DOHH2 (cell line): Measurements from ENCODE around the gene DSCAML1.

Source experiments
- H3F3A ChIP-seq: fragments of 200-600 bp; sonication (generic), shearing (Covaris generic); 2 replicates; pipeline ENCODE4 v1.6.0; 2016; ENCODE audit warnings: antibody characterized with exemption, mild to moderate bottlenecking; ENCODE audit not compliant: control insufficient read depth, insufficient read depth
- H3K27ac ChIP-seq: fragments of 200-600 bp; sonication (generic); 2 replicates; pipeline ENCODE4 v1.5.1; 2014; ENCODE audit warnings: low read depth, mild to moderate bottlenecking, low read length, moderate library complexity
- H3K27me3 ChIP-seq: fragments of 200-600 bp; sonication (generic); 2 replicates; pipeline ENCODE4 v1.6.1; 2014; ENCODE audit warnings: mild to moderate bottlenecking, low read length, mixed read lengths; ENCODE audit not compliant: control insufficient read depth
- H3K36me3 ChIP-seq: fragments of 200-600 bp; sonication (generic); 2 replicates; pipeline ENCODE4 v1.6.1; 2014; ENCODE audit warnings: mild to moderate bottlenecking, low read length, moderate library complexity, mixed read lengths; ENCODE audit not compliant: control insufficient read depth
- H3K4me1 ChIP-seq: fragments of 200-600 bp; sonication (generic); 2 replicates; pipeline ENCODE4 v1.6.1; 2014; ENCODE audit warnings: mild to moderate bottlenecking, low read length, mixed read lengths; ENCODE audit not compliant: control insufficient read depth
- H3K4me2 ChIP-seq: fragments of 200-600 bp; sonication (generic); 2 replicates; pipeline ENCODE4 v1.6.0; 2014; ENCODE audit warnings: mild to moderate bottlenecking, low read length, moderate library complexity
- H3K4me3 ChIP-seq: fragments of 200-600 bp; sonication (generic); 2 replicates; pipeline ENCODE4 v1.5.1; 2014; ENCODE audit warnings: mild to moderate bottlenecking, low read length, mixed read lengths
- H3K79me2 ChIP-seq: fragments of 200-600 bp; sonication (generic); 2 replicates; pipeline ENCODE4 v1.6.1; 2014; ENCODE audit warnings: mild to moderate bottlenecking, low read length, mixed read lengths; ENCODE audit not compliant: control insufficient read depth
- H3K9me2 ChIP-seq: fragments of 200-600 bp; sonication (generic); replicated peaks from 2 replicates; pipeline ENCODE4 v1.6.1; 2014; ENCODE audit warnings: mild to moderate bottlenecking, low read length, mixed read lengths; ENCODE audit not compliant: control insufficient read depth
- H3K9me3 ChIP-seq: fragments of 200-600 bp; sonication (generic); 2 replicates; pipeline ENCODE4 v1.6.1; 2014; ENCODE audit warnings: antibody characterized with exemption, low read length, mixed read lengths; ENCODE audit not compliant: control insufficient read depth, insufficient read depth
- H4K20me1 ChIP-seq: fragments of 200-600 bp; sonication (generic); 2 replicates; pipeline ENCODE4 v1.6.0; 2014; ENCODE audit warnings: low read depth, mild to moderate bottlenecking, antibody characterized with exemption, low read length, moderate library complexity; ENCODE audit not compliant: control insufficient read depth, insufficient read depth
- EZH2phosphoT487 ChIP-seq: fragments of 200-600 bp; sonication (generic); IDR thresholded peaks from 2 replicates; pipeline ENCODE4 v1.6.1; 2017; ENCODE audit warnings: borderline replicate concordance, mild to moderate bottlenecking, antibody characterized with exemption, low read length, moderate library complexity, mixed read lengths
- TF ChIP-seq, protein P1 (sequence below): fragments of 200-600 bp; sonication (generic); IDR thresholded peaks from one replicate; pipeline ENCODE4 v1.5.1; 2014; ENCODE audit warnings: antibody characterized with exemption, mild to moderate bottlenecking, low read depth, low read length; ENCODE audit not compliant: poor library complexity, severe bottlenecking

Gene DSCAML1

GRCh38 chr11:117437791-117438130, 359.3 kb downstream of the DSCAML1 start:
- Histone ChIP-seq H3K27ac (no peak overlapping the region), H3K79me2 (no peaks in the 10 kb centered on the region), H3K4me2 (no peak overlapping the region), H3K27me3 (0 out of 2 replicates have a peak, but pooled peaks cover 5% of the 10 kb centered on the region), H3K9me2 (no peaks in the 10 kb centered on the region), H3K36me3 (no peaks in the 10 kb centered on the region), H4K20me1 (no peaks in the 10 kb centered on the region), H3K9me3 (no peaks in the 10 kb centered on the region), H3F3A (no peaks in the 10 kb centered on the region), H3K4me1 (no peaks in the 10 kb centered on the region), H3K4me3 (no peak overlapping the region)
- TF ChIP-seq, protein P1, sequence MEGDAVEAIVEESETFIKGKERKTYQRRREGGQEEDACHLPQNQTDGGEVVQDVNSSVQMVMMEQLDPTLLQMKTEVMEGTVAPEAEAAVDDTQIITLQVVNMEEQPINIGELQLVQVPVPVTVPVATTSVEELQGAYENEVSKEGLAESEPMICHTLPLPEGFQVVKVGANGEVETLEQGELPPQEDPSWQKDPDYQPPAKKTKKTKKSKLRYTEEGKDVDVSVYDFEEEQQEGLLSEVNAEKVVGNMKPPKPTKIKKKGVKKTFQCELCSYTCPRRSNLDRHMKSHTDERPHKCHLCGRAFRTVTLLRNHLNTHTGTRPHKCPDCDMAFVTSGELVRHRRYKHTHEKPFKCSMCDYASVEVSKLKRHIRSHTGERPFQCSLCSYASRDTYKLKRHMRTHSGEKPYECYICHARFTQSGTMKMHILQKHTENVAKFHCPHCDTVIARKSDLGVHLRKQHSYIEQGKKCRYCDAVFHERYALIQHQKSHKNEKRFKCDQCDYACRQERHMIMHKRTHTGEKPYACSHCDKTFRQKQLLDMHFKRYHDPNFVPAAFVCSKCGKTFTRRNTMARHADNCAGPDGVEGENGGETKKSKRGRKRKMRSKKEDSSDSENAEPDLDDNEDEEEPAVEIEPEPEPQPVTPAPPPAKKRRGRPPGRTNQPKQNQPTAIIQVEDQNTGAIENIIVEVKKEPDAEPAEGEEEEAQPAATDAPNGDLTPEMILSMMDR: no peak
- TF ChIP-seq EZH2phosphoT487: no peak

DNA sequence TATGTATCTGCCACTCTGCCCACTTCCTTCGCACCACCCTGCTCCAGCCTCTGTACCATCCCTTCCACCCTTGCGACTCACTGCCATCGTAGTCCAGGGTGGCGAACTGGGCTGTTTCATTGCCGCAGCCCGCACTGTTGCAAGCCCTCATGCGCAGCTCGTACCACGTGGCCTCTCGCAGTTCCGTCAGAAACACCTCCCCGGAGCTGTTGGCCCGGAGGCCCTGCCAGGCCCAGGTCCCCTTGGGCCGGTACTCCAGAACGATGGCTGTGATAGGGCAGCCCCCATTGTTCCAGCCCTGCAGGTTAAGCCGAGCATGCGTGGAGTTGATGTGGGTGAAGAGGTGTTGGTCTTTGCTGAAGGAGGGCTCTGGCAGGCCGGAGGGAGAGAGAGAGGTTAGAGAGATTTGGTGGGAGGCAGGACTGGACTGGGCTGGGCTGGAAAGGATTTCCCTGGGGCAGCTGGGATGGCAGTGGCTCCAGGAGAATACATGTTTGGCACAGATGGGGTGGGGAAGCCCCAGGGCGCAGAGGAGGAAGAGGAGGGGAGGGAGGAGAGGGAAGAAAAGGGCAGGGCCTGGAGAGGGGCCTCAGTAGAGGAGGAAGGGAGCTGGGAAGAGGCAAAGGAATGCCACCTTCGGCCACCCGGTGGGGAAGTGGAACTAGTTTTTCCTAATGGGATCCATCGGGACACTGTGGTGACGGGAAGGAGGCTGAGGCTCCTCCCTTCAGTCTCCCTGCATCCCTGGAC, 359.8 kb downstream of the DSCAML1 start:
- no peak overlapping the region for H3K4me3 ChIP-seq

GRCh38 chr11:117435326-117435725, 361.7 kb downstream of the DSCAML1 start:
- TF ChIP-seq EZH2phosphoT487: no peak
- TF ChIP-seq, protein P1: no peak
- H3F3A ChIP-seq: no peaks in the 10 kb centered on the region
- H3K27me3 ChIP-seq: 0 out of 2 replicates have a peak, but pooled peaks cover 5% of the 10 kb centered on the region
- H3K9me2 ChIP-seq: no peaks in the 10 kb centered on the region
- no peak overlapping the region for H3K27ac ChIP-seq
- no peaks in the 10 kb centered on the region for H3K79me2 ChIP-seq
- no peak overlapping the region for H3K4me3 ChIP-seq
- no peaks in the 10 kb centered on the region for H3K36me3 ChIP-seq
- H3K9me3 ChIP-seq: no peaks in the 10 kb centered on the region
- H3K4me1 ChIP-seq: no peaks in the 10 kb centered on the region
- no peak overlapping the region for H3K4me2 ChIP-seq
- no peaks in the 10 kb centered on the region for H4K20me1 ChIP-seq

More for the DNA sequence above, 359.8 kb downstream of the DSCAML1 start:
- no peaks in the 10 kb centered on the region for H3K9me2 ChIP-seq
- no peak overlapping the region for H3K27ac ChIP-seq
- H3K9me3 ChIP-seq: no peaks in the 10 kb centered on the region
- H3F3A ChIP-seq: no peaks in the 10 kb centered on the region
- no peak overlapping the region for H3K4me2 ChIP-seq
- H3K36me3 ChIP-seq: no peaks in the 10 kb centered on the region
- no peaks in the 10 kb centered on the region for H4K20me1 ChIP-seq
- 0 out of 2 replicates have a peak, but pooled peaks cover 5% of the 10 kb centered on the region for H3K27me3 ChIP-seq
- no peak for TF ChIP-seq EZH2phosphoT487
- TF ChIP-seq, protein P1: no peak
- no peaks in the 10 kb centered on the region for H3K4me1 ChIP-seq
- H3K79me2 ChIP-seq: no peaks in the 10 kb centered on the region
